ENCODE data around the gene ZMYM4.
A peak's percentile ranks its signal among the peaks of the same experiment; 100 is the strongest.

Gene ZMYM4

GRCh38 chr1:35386959-35387358, 118.5 kb downstream of the ZMYM4 start:
- Mint-ChIP-seq H3K4me1 (ENCODE audit: low read depth) (no peaks in the 10 kb centered on the region), H3K9me3 (ENCODE audit: low read depth) (no peaks in the 10 kb centered on the region), H3K36me3 (peaks cover 10% of the 10 kb centered on the region), H3K27ac (no peak overlapping the region), H3K4me3 (no peak overlapping the region), H3K27me3 (no peaks in the 10 kb centered on the region)

- no peak overlapping the region for H3K27ac Mint-ChIP-seq
- no peaks in the 10 kb centered on the region for H3K4me1 Mint-ChIP-seq (ENCODE audit: low read depth)
- peaks cover 15% of the 10 kb centered on the region for H3K36me3 Mint-ChIP-seq
- no peak overlapping the region for H3K4me3 Mint-ChIP-seq
- H3K27me3 Mint-ChIP-seq: no peaks in the 10 kb centered on the region
- no peaks in the 10 kb centered on the region for H3K9me3 Mint-ChIP-seq (ENCODE audit: low read depth)
These were observed 122.3 kb downstream of the ZMYM4 start for GRCh38 chr1:35390600-35391494.

GRCh38 chr1:35394386-35394785, 125.9 kb downstream of the ZMYM4 start:
- H3K27ac Mint-ChIP-seq: no peak overlapping the region
- H3K4me1 Mint-ChIP-seq (ENCODE audit: low read depth): peaks cover 12% of the 10 kb centered on the region
- H3K36me3 Mint-ChIP-seq: peaks cover 13% of the 10 kb centered on the region
- H3K4me3 Mint-ChIP-seq: no peak overlapping the region
- no peaks in the 10 kb centered on the region for H3K27me3 Mint-ChIP-seq
- H3K9me3 Mint-ChIP-seq (ENCODE audit: low read depth): no peaks in the 10 kb centered on the region

GRCh38 chr1:35398739-35399138, 130.2 kb downstream of the ZMYM4 start:
- H3K36me3 Mint-ChIP-seq: peaks cover 19% of the 10 kb centered on the region
- H3K27ac Mint-ChIP-seq: no peak overlapping the region
- no peaks in the 10 kb centered on the region for H3K9me3 Mint-ChIP-seq (ENCODE audit: low read depth)
- no peak overlapping the region for H3K4me3 Mint-ChIP-seq
- peaks cover 14% of the 10 kb centered on the region for H3K4me1 Mint-ChIP-seq (ENCODE audit: low read depth)
- no peaks in the 10 kb centered on the region for H3K27me3 Mint-ChIP-seq

- Mint-ChIP-seq H3K36me3 (peaks cover 19% of the 10 kb centered on the region), H3K27ac (no peak overlapping the region), H3K9me3 (ENCODE audit: low read depth) (no peaks in the 10 kb centered on the region), H3K4me1 (ENCODE audit: low read depth) (peaks cover 14% of the 10 kb centered on the region), H3K4me3 (no peak overlapping the region), H3K27me3 (no peaks in the 10 kb centered on the region)
These were observed 132.5 kb downstream of the ZMYM4 start for GRCh38 chr1:35401049-35401448.

- Mint-ChIP-seq H3K4me1 (ENCODE audit: low read depth) (no peaks in the 10 kb centered on the region), H3K36me3 (peaks cover 27% of the 10 kb centered on the region), H3K9me3 (ENCODE audit: low read depth) (no peaks in the 10 kb centered on the region), H3K27me3 (no peaks in the 10 kb centered on the region), H3K4me3 (no peak overlapping the region), H3K27ac (no peak overlapping the region)
These were observed 137.6 kb downstream of the ZMYM4 start for GRCh38 chr1:35406103-35406502.

GRCh38 chr1:35407743-35408142, 139.2 kb downstream of the ZMYM4 start:
- H3K9me3 Mint-ChIP-seq (ENCODE audit: low read depth): no peaks in the 10 kb centered on the region
- no peak overlapping the region for H3K27ac Mint-ChIP-seq
- H3K27me3 Mint-ChIP-seq: no peaks in the 10 kb centered on the region
- H3K36me3 Mint-ChIP-seq: peaks cover 26% of the 10 kb centered on the region
- H3K4me1 Mint-ChIP-seq (ENCODE audit: low read depth): no peaks in the 10 kb centered on the region
- H3K4me3 Mint-ChIP-seq: no peak overlapping the region

- Mint-ChIP-seq H3K4me3 (no peak overlapping the region), H3K27me3 (no peaks in the 10 kb centered on the region), H3K27ac (no peak overlapping the region), H3K36me3 (peaks cover 26% of the 10 kb centered on the region), H3K9me3 (ENCODE audit: low read depth) (no peaks in the 10 kb centered on the region), H3K4me1 (ENCODE audit: low read depth) (no peaks in the 10 kb centered on the region)
These were observed 140.4 kb downstream of the ZMYM4 start for GRCh38 chr1:35408925-35409324.

- Mint-ChIP-seq H3K36me3 (peaks cover 11% of the 10 kb centered on the region), H3K27me3 (no peaks in the 10 kb centered on the region), H3K4me1 (ENCODE audit: low read depth) (peaks cover 6% of the 10 kb centered on the region), H3K27ac (peak overlapping the region; percentile 37), H3K9me3 (ENCODE audit: low read depth) (no peaks in the 10 kb centered on the region), H3K4me3 (no peak overlapping the region)
These were observed 157.6 kb downstream of the ZMYM4 start for GRCh38 chr1:35426097-35426586.

- Mint-ChIP-seq H3K4me1 (ENCODE audit: low read depth) (peaks cover 12% of the 10 kb centered on the region), H3K27me3 (no peaks in the 10 kb centered on the region), H3K36me3 (peaks cover 14% of the 10 kb centered on the region), H3K4me3 (no peak overlapping the region), H3K9me3 (ENCODE audit: low read depth) (no peaks in the 10 kb centered on the region), H3K27ac (peak overlapping the region; percentile 50)
These were observed 159.9 kb downstream of the ZMYM4 start for GRCh38 chr1:35428360-35428759.

GRCh38 chr1:35430762-35431161, 162.3 kb downstream of the ZMYM4 start:
- Mint-ChIP-seq H3K36me3 (peaks cover 14% of the 10 kb centered on the region), H3K27ac (no peak overlapping the region), H3K4me3 (no peak overlapping the region), H3K9me3 (ENCODE audit: low read depth) (no peaks in the 10 kb centered on the region), H3K4me1 (ENCODE audit: low read depth) (peaks cover 16% of the 10 kb centered on the region), H3K27me3 (no peaks in the 10 kb centered on the region)

GRCh38 chr1:35431173-35431599, 162.7 kb downstream of the ZMYM4 start:
- Mint-ChIP-seq H3K9me3 (ENCODE audit: low read depth) (no peaks in the 10 kb centered on the region), H3K27ac (peak overlapping the region; percentile 17), H3K36me3 (peaks cover 14% of the 10 kb centered on the region), H3K4me3 (no peak overlapping the region), H3K27me3 (no peaks in the 10 kb centered on the region), H3K4me1 (ENCODE audit: low read depth) (peaks cover 16% of the 10 kb centered on the region)

GRCh38 chr1:35432231-35432630, 163.7 kb downstream of the ZMYM4 start:
- H3K27ac Mint-ChIP-seq: no peak overlapping the region
- H3K9me3 Mint-ChIP-seq (ENCODE audit: low read depth): no peaks in the 10 kb centered on the region
- H3K4me3 Mint-ChIP-seq: no peak overlapping the region
- peaks cover 14% of the 10 kb centered on the region for H3K36me3 Mint-ChIP-seq
- no peaks in the 10 kb centered on the region for H3K27me3 Mint-ChIP-seq
- H3K4me1 Mint-ChIP-seq (ENCODE audit: low read depth): peaks cover 16% of the 10 kb centered on the region

- H3K4me3 Mint-ChIP-seq: no peak overlapping the region
- no peak overlapping the region for H3K27ac Mint-ChIP-seq
- no peaks in the 10 kb centered on the region for H3K9me3 Mint-ChIP-seq (ENCODE audit: low read depth)
- H3K36me3 Mint-ChIP-seq: peaks cover 14% of the 10 kb centered on the region
- peaks cover 16% of the 10 kb centered on the region for H3K4me1 Mint-ChIP-seq (ENCODE audit: low read depth)
- no peaks in the 10 kb centered on the region for H3K27me3 Mint-ChIP-seq
These were observed 165.2 kb downstream of the ZMYM4 start for GRCh38 chr1:35433714-35434113.

GRCh38 chr1:35434703-35435102, 166.2 kb downstream of the ZMYM4 start:
- no peak overlapping the region for H3K27ac Mint-ChIP-seq
- no peak overlapping the region for H3K4me3 Mint-ChIP-seq
- no peaks in the 10 kb centered on the region for H3K9me3 Mint-ChIP-seq (ENCODE audit: low read depth)
- no peaks in the 10 kb centered on the region for H3K27me3 Mint-ChIP-seq
- peaks cover 16% of the 10 kb centered on the region for H3K36me3 Mint-ChIP-seq
- peaks cover 18% of the 10 kb centered on the region for H3K4me1 Mint-ChIP-seq (ENCODE audit: low read depth)

- H3K27ac Mint-ChIP-seq: no peak overlapping the region
- peaks cover 8% of the 10 kb centered on the region for H3K36me3 Mint-ChIP-seq
- H3K27me3 Mint-ChIP-seq: no peaks in the 10 kb centered on the region
- peaks cover 13% of the 10 kb centered on the region for H3K4me1 Mint-ChIP-seq (ENCODE audit: low read depth)
- no peak overlapping the region for H3K4me3 Mint-ChIP-seq
- no peaks in the 10 kb centered on the region for H3K9me3 Mint-ChIP-seq (ENCODE audit: low read depth)
These were observed 167.6 kb downstream of the ZMYM4 start for GRCh38 chr1:35436078-35436477.

All from activated naive CD8-positive, alpha-beta T cell (primary cell).